Measurements from ENCODE around the gene KLHDC3. TPM values are rescaled to one million over a fixed set of nuclear protein-coding genes. Genes with fewer than 3 reads are reported as not detected.

The KLHDC3 gene
- total RNA-seq, 1 donor from 2014 or later, result 67.4 TPM

GRCh38 chr6:42969431-42969830 is 44.6 kb upstream of the KLHDC3 start:
- TF ChIP-seq, protein P1, sequence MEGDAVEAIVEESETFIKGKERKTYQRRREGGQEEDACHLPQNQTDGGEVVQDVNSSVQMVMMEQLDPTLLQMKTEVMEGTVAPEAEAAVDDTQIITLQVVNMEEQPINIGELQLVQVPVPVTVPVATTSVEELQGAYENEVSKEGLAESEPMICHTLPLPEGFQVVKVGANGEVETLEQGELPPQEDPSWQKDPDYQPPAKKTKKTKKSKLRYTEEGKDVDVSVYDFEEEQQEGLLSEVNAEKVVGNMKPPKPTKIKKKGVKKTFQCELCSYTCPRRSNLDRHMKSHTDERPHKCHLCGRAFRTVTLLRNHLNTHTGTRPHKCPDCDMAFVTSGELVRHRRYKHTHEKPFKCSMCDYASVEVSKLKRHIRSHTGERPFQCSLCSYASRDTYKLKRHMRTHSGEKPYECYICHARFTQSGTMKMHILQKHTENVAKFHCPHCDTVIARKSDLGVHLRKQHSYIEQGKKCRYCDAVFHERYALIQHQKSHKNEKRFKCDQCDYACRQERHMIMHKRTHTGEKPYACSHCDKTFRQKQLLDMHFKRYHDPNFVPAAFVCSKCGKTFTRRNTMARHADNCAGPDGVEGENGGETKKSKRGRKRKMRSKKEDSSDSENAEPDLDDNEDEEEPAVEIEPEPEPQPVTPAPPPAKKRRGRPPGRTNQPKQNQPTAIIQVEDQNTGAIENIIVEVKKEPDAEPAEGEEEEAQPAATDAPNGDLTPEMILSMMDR (IDR thresholded peaks at IDR 0.05; ENCODE audit: insufficient read depth, low read depth, low read length), result no peak
- no peak for TF ChIP-seq EZH2 (IDR thresholded peaks at IDR 0.05; ENCODE audit: insufficient read depth, low read length)
- DNase-seq (ENCODE audit: low read depth) (no peak), FAIRE-seq (no peak)

GRCh38 chr6:42969934-42970333 is 44.1 kb upstream of the KLHDC3 start:
- peaks cover 11% of the 10 kb centered on the region for H3K4me1 Mint-ChIP-seq (ENCODE audit: low read depth, unreplicated experiment)
- Histone ChIP-seq H3K79me2 (ENCODE audit: insufficient read depth, low read length) (no peaks in the 10 kb centered on the region), H3K9ac (ENCODE audit: low read length) (no peak overlapping the region), H3K27me3 (ENCODE audit: insufficient read depth, low read length) (no peaks in the 10 kb centered on the region), H2AFZ (ENCODE audit: low read depth, low read length) (no peak overlapping the region), H4K20me1 (ENCODE audit: insufficient read depth, low read length) (peaks cover 4% of the 10 kb centered on the region), H3K4me1 (ENCODE audit: insufficient read depth, low read length) (peaks cover 6% of the 10 kb centered on the region), H3K4me2 (ENCODE audit: low read length) (no peak overlapping the region), H3K27ac (ENCODE audit: low read depth, low read length) (no peak overlapping the region), H3K9me3 (ENCODE audit: insufficient read depth, low read depth, low read length) (no peaks in the 10 kb centered on the region), H3K36me3 (ENCODE audit: insufficient read depth, low read length) (no peaks in the 10 kb centered on the region), H3K4me3 (ENCODE audit: insufficient read depth, low read depth, low read length) (no peak overlapping the region)
- TF ChIP-seq, protein P1 (IDR thresholded peaks at IDR 0.05; ENCODE audit: insufficient read depth, low read depth, low read length), result no peak
- no peak for TF ChIP-seq EZH2 (IDR thresholded peaks at IDR 0.05; ENCODE audit: insufficient read depth, low read length)
- FAIRE-seq, result no peak
- no peaks in the 10 kb centered on the region for H3K27me3 Mint-ChIP-seq (ENCODE audit: low read depth, unreplicated experiment)
- no peak overlapping the region for H3K4me3 Mint-ChIP-seq (ENCODE audit: unreplicated experiment)
- H3K9me3 Mint-ChIP-seq (ENCODE audit: unreplicated experiment), result no peaks in the 10 kb centered on the region
- H3K27ac Mint-ChIP-seq (ENCODE audit: unreplicated experiment), result no peak overlapping the region
- H3K36me3 Mint-ChIP-seq (ENCODE audit: low read depth, unreplicated experiment), result peaks cover 17% of the 10 kb centered on the region
- no peak for DNase-seq (ENCODE audit: low read depth)

More at GRCh38 chr6:42969431-42969830, 44.6 kb upstream of the KLHDC3 start:
- H3K27me3 ChIP-seq (ENCODE audit: insufficient read depth, low read length), result no peaks in the 10 kb centered on the region
- Mint-ChIP-seq H3K27me3 (ENCODE audit: low read depth, unreplicated experiment) (no peaks in the 10 kb centered on the region), H3K27ac (ENCODE audit: unreplicated experiment) (no peak overlapping the region), H3K4me3 (ENCODE audit: unreplicated experiment) (no peak overlapping the region), H3K4me1 (ENCODE audit: low read depth, unreplicated experiment) (peaks cover 11% of the 10 kb centered on the region), H3K9me3 (ENCODE audit: unreplicated experiment) (no peaks in the 10 kb centered on the region), H3K36me3 (ENCODE audit: low read depth, unreplicated experiment) (peaks cover 19% of the 10 kb centered on the region)
- no peaks in the 10 kb centered on the region for H3K36me3 ChIP-seq (ENCODE audit: insufficient read depth, low read length)
- H3K4me1 ChIP-seq (ENCODE audit: insufficient read depth, low read length), result peaks cover 6% of the 10 kb centered on the region
- no peak overlapping the region for H3K9ac ChIP-seq (ENCODE audit: low read length)
- H3K4me3 ChIP-seq (ENCODE audit: insufficient read depth, low read depth, low read length), result no peak overlapping the region
- H3K4me2 ChIP-seq (ENCODE audit: low read length), result no peak overlapping the region
- H4K20me1 ChIP-seq (ENCODE audit: insufficient read depth, low read length), result peaks cover 3% of the 10 kb centered on the region
- H2AFZ ChIP-seq (ENCODE audit: low read depth, low read length), result no peak overlapping the region
- no peaks in the 10 kb centered on the region for H3K9me3 ChIP-seq (ENCODE audit: insufficient read depth, low read depth, low read length)
- no peaks in the 10 kb centered on the region for H3K79me2 ChIP-seq (ENCODE audit: insufficient read depth, low read length)
- no peak overlapping the region for H3K27ac ChIP-seq (ENCODE audit: low read depth, low read length)

- no peak overlapping the region for H3K4me3 Mint-ChIP-seq (ENCODE audit: unreplicated experiment)
- no peaks in the 10 kb centered on the region for H3K79me2 ChIP-seq (ENCODE audit: insufficient read depth, low read length)
- H3K9me3 ChIP-seq (ENCODE audit: insufficient read depth, low read depth, low read length), result no peaks in the 10 kb centered on the region
- peak; percentile 30 for DNase-seq (ENCODE audit: low read depth)
- no peaks in the 10 kb centered on the region for H3K27me3 Mint-ChIP-seq (ENCODE audit: low read depth, unreplicated experiment)
- peaks cover 15% of the 10 kb centered on the region for H3K36me3 Mint-ChIP-seq (ENCODE audit: low read depth, unreplicated experiment)
- peaks cover 11% of the 10 kb centered on the region for H3K4me1 Mint-ChIP-seq (ENCODE audit: low read depth, unreplicated experiment)
- no peak for TF ChIP-seq EZH2 (IDR thresholded peaks at IDR 0.05; ENCODE audit: insufficient read depth, low read length)
- TF ChIP-seq, protein P1 (IDR thresholded peaks at IDR 0.05; ENCODE audit: insufficient read depth, low read depth, low read length), result no peak
- H3K27ac Mint-ChIP-seq (ENCODE audit: unreplicated experiment), result peak overlapping the region; percentile 81
- H3K4me1 ChIP-seq (ENCODE audit: insufficient read depth, low read length), result peaks cover 6% of the 10 kb centered on the region
- no peak overlapping the region for H2AFZ ChIP-seq (ENCODE audit: low read depth, low read length)
- H3K4me3 ChIP-seq (ENCODE audit: insufficient read depth, low read depth, low read length), result no peak overlapping the region
- H3K36me3 ChIP-seq (ENCODE audit: insufficient read depth, low read length), result no peaks in the 10 kb centered on the region
- no peak for FAIRE-seq
- H3K27ac ChIP-seq (ENCODE audit: low read depth, low read length), result no peak overlapping the region
- no peaks in the 10 kb centered on the region for H3K27me3 ChIP-seq (ENCODE audit: insufficient read depth, low read length)
- no peak overlapping the region for H3K9ac ChIP-seq (ENCODE audit: low read length)
- no peaks in the 10 kb centered on the region for H3K9me3 Mint-ChIP-seq (ENCODE audit: unreplicated experiment)
- no peak overlapping the region for H3K4me2 ChIP-seq (ENCODE audit: low read length)
- peaks cover 9% of the 10 kb centered on the region for H4K20me1 ChIP-seq (ENCODE audit: insufficient read depth, low read length)
These were observed 43.0 kb upstream of the KLHDC3 start for GRCh38 chr6:42970871-42971612.

Data from astrocyte (in vitro differentiated cells and primary cell).